ENCODE measurements around the gene BEND7.

BEND7 gene

DNA sequence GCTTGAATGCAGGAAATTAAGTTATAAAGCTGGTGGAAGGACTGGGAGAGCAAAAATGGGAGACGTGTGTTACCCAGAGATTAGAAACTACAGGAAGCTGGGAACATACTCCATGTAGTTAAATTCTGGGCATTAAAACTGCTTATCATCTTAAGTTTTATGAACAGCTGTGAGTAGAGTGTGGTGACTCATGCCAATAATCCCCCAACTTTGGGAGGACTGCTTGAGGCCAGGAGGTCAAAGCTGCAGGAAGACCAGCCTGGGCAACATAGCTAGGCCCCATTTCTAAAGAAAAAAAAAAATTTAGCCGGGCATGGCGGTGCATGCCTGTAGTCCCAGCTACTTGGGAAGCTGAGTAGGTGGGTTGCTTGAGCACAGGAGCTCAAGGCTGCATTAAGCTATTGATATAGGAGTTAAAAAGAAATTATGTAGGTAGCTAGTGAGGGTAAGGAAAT, 124.5 kb downstream of the BEND7 start:
- peak overlapping the region; percentile 53; the same call in 1 of the 2 replicates for H3K27ac ChIP-seq
- TF ChIP-seq, protein P1, sequence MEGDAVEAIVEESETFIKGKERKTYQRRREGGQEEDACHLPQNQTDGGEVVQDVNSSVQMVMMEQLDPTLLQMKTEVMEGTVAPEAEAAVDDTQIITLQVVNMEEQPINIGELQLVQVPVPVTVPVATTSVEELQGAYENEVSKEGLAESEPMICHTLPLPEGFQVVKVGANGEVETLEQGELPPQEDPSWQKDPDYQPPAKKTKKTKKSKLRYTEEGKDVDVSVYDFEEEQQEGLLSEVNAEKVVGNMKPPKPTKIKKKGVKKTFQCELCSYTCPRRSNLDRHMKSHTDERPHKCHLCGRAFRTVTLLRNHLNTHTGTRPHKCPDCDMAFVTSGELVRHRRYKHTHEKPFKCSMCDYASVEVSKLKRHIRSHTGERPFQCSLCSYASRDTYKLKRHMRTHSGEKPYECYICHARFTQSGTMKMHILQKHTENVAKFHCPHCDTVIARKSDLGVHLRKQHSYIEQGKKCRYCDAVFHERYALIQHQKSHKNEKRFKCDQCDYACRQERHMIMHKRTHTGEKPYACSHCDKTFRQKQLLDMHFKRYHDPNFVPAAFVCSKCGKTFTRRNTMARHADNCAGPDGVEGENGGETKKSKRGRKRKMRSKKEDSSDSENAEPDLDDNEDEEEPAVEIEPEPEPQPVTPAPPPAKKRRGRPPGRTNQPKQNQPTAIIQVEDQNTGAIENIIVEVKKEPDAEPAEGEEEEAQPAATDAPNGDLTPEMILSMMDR (conservative IDR thresholded peaks at IDR 0.05), result no peak

DNA sequence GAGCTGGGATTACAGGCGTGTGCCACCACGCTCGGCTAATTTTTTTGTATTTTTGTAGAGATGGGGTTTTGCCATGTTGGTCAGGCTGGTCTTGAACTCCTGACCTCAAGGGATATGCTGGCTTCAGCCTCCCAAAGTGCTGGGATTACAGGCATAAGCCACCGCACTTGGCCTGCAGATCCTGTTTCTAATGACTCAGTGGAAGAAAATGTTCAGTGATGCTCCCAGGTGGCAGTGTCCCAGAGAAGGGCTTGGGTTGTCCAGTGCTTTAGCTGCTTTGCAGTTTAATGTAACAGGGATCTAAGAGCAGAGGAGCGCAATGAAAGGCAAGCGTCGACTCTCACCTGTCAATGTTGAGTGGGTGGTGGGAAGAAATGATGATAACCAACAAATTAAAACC, 125.4 kb downstream of the BEND7 start:
- peak overlapping the region; percentile 86; the same call in 1 of the 2 replicates for H3K27ac ChIP-seq

DNA sequence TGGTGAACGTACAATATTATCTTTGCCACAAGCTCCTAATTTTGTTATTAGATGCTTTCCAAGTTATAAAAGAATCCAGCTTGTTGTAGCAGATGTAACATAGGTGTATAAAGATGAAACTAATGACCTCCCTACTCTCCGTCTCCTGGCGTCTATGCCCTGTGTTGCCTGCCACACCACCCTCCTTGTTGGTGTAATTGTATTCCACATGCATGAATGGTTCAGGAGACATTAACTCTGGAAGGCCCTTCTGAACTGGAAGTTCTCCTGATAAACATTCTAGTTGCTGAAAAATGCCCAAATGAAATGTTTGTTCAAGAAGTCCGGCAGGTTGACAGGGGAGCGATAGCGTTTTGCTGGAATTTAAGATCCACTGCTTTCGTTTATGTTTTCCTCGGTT, 126.8 kb downstream of the BEND7 start:
- H3K27ac ChIP-seq, result peak overlapping the region; percentile 86
- TF ChIP-seq, protein P1 (conservative IDR thresholded peaks at IDR 0.05), result no peak

DNA sequence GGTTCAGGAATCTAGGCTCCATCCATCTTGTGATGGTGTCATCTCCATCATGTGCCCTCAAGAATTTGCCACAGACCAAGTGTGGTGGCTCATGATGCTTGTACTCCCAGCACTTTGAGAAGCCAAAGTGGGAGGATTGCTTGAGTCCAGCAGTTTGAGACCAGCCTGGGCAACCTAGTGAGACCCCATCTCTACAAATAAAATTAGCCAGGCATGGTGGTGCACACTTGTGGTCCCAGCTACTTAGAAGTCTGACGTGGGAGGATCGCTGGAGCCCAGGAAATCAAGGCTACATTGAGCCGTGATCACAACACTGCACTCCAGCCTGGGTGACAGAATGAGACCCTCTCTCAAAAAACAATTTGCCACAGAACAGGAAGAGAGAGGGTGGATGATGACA, 127.7 kb downstream of the BEND7 start:
- TF ChIP-seq, protein P1 (conservative IDR thresholded peaks at IDR 0.05), result no peak
- peak overlapping the region; percentile 86 for H3K27ac ChIP-seq

DNA sequence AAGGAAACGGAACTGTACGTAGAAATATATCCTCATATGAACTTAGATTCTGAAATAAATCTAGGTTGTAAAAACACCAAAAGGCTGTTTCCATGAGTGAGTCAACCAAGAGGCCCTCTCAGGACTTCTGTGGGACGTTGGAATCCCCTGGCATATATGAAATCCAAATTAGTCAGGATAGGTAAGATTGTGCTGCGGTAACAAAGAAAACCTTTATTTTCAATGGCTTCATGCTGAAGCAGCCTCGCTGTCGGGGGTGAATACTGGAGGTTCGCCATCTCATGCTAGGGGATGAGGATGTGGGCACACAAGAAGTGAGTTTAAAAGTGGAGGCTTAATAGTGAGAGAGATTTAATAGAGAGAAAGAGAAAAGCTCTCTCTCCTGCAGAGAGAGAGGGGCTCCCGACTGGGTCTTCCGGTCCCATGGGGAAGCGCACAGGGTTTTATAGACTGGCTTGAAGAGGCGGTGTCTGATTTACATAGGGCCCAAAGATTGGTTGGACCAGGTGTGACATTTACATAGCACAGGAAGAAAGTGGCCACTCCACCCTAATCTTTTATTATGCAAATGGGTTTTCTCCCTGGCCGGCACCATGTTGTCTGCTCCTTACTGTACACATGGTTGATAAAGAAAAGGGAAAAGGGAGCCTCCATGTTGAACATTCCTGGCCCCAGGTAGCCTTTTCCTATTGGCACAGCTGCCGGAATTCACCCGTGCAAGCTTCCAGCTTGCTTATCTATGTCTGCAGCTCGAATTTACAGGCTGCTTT, 128.4 kb downstream of the BEND7 start:
- TF ChIP-seq, protein P1 (conservative IDR thresholded peaks at IDR 0.05), result no peak

DNA sequence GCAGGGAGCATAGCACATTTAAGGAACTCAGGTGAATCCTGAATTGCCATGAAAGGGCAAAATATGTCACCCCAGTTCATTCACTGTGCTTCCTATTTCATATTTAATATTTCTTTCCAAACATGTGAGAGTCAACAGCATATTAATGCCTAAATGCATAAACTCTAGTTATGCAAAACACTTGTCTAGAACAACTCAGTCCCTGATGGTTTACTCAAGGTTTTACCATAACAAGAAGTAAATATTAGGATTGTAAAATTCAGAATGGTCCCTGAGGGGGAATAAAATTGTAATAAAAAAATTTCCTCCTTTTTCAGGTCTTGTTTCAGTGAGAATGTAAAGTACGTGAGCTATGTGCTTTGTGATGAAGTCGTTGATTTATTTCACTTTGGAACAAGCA, 129.1 kb downstream of the BEND7 start:
- H3K27ac ChIP-seq, result peak overlapping the region; percentile 86
- TF ChIP-seq, protein P1 (conservative IDR thresholded peaks at IDR 0.05), result no peak

More for the DNA sequence above, 128.4 kb downstream of the BEND7 start:
- H3K27ac ChIP-seq, result peak overlapping the region; percentile 86

DNA sequence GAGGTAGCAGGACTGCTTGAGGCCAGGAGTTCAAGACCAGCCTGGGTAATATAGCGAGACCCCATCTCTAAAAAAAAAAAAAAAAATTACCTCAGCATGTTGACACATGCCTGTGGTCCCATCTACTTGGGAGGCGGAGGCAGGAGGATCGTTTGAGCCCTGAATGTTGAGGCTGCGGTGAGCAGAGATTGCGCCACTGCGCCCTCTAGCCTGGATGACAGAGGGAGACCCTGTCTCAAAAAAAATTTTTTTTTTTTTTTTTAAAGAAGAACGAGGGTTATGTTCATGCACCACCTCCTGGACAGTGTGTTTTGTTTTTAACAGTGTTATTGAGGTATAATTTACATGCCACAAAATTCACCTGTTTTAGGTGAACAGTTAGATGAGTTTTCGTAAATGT, 129.6 kb downstream of the BEND7 start:
- TF ChIP-seq, protein P1 (conservative IDR thresholded peaks at IDR 0.05), result peak; percentile 43; the same call in 1 of the 2 replicates
- peak overlapping the region; percentile 86 for H3K27ac ChIP-seq

DNA sequence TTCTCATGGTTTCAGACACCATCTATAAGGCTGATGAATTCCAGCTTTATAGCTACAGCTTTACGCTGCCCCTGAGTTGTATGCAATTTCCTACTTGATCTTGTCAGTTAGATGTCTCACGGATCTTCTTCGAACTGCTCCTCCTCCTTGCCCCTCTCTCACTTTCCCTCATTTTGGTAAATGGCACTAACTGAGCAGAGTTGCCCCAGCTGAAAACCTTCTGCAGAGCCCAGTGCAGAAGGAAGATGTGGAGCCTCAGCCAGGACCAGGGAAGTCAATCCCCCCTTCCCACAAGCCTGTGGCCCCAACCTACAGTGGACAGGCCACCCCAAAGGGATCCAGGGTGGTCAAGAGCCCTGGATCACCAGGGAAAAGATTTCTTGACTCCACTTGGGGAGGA, 131.8 kb downstream of the BEND7 start:
- H3K27ac ChIP-seq, result no peak overlapping the region
- TF ChIP-seq, protein P1 (conservative IDR thresholded peaks at IDR 0.05), result no peak
